SK-N-SH (cell line): ENCODE data around the gene ACTN4. TPM values are rescaled to one million over a fixed set of nuclear protein-coding genes. Genes with fewer than 3 reads are reported as not detected.

Source experiments
- CTCF ChIA-PET: fragments of 300-600, 350-600 bp; formaldehyde crosslinking; extraction: SDS; loops from one replicate; lab custom pipeline; 2021; lab: Yijun Ruan, JAX
- POLR2A ChIA-PET: fragments of 350-600 bp; sonication (Branson Sonifier 250); formaldehyde crosslinking; extraction: SDS; loops from one replicate; lab custom pipeline; 2020; ENCODE audit warnings: antibody characterized with exemption, inconsistent platforms; lab: Yijun Ruan, JAX
- DNase-seq: peaks from one replicate; pipeline ENCODE4 v3.0.0; 2012
- H2AFZ ChIP-seq: fragments of 200-600 bp; sonication (generic); 2 replicates; pipeline ENCODE4 v1.8.1; 2016; ENCODE audit warnings: antibody characterized with exemption, mild to moderate bottlenecking, low read depth
- H3F3A ChIP-seq: fragments of 200-600 bp; sonication (generic); replicated peaks from 2 replicates; pipeline ENCODE3; 2016; ENCODE audit warnings: antibody characterized with exemption, mild to moderate bottlenecking; ENCODE audit not compliant: insufficient read depth
- H3K27ac ChIP-seq, 2 experiments: fragments of 200-500 bp in 1 of 2; fragments of 200-600 bp in 1 of 2; sonication (Bioruptor generic) in 1 of 2; sonication (generic), shearing (Covaris generic) in 1 of 2; 2 replicates each; pipeline versions ENCODE4 v1.5.1 to v1.6.1; 2014 to 2016; ENCODE audit warnings: low read depth in 2 of 2, inconsistent platforms in 1 of 2, low read length in 1 of 2, mild to moderate bottlenecking in 1 of 2, mixed read lengths in 1 of 2
- H3K27me3 ChIP-seq: fragments of 200-600 bp; sonication (generic), shearing (Covaris generic); 2 replicates; pipeline ENCODE4 v1.6.1; 2016; ENCODE audit warnings: mixed run types; ENCODE audit not compliant: insufficient read depth
- H3K36me3 ChIP-seq, 2 experiments: fragments of 200-500 bp in 1 of 2; fragments of 200-600 bp in 1 of 2; sonication (Bioruptor generic) in 1 of 2; sonication (generic) in 1 of 2; replicated peaks in 1 of 2; 2 replicates each; pipeline versions ENCODE3 to v1.5.1; 2014 to 2016; ENCODE audit warnings: low read length in 1 of 2, mild to moderate bottlenecking in 1 of 2; ENCODE audit not compliant: insufficient read depth in 2 of 2, control insufficient read depth in 1 of 2
- H3K4me1 ChIP-seq, 2 experiments: fragments of 200-500 bp in 1 of 2; fragments of 200-600 bp in 1 of 2; sonication (Bioruptor generic) in 1 of 2; sonication (generic), shearing (Covaris generic) in 1 of 2; 2 replicates each; pipeline versions ENCODE4 v1.5.1 to v1.6.1; 2014 to 2016; ENCODE audit warnings: low read depth in 1 of 2, low read length in 1 of 2, mixed run types in 1 of 2; ENCODE audit not compliant: insufficient read depth in 2 of 2, control insufficient read depth in 1 of 2
- H3K4me2 ChIP-seq: fragments of 200-600 bp; sonication (generic), shearing (Covaris generic); 2 replicates; pipeline ENCODE4 v1.6.1; 2017; ENCODE audit warnings: mixed run types
- H3K4me3 ChIP-seq, 2 experiments: fragments of 200-500 bp in 1 of 2; fragments of 200-600 bp in 1 of 2; sonication (Bioruptor generic) in 1 of 2; sonication (generic), shearing (Covaris generic) in 1 of 2; 2 replicates each; pipeline versions ENCODE4 v1.5.1 to v1.8.1; 2014 to 2016; ENCODE audit warnings: low read depth in 2 of 2, inconsistent platforms in 1 of 2, low read length in 1 of 2, mild to moderate bottlenecking in 1 of 2, mixed read lengths in 1 of 2, moderate library complexity in 1 of 2
- H3K79me2 ChIP-seq: fragments of 200-600 bp; sonication (generic); 2 replicates; pipeline ENCODE4 v1.8.1; 2017; ENCODE audit warnings: mild to moderate bottlenecking; ENCODE audit not compliant: insufficient read depth
- H3K9ac ChIP-seq: fragments of 200-600 bp; sonication (generic); 2 replicates; pipeline ENCODE4 v1.6.1; 2017; ENCODE audit warnings: mixed run types
- H3K9me2 ChIP-seq: fragments of 200-600 bp; sonication (generic); 2 replicates; pipeline ENCODE4 v1.6.1; 2017; ENCODE audit warnings: mixed run types
- H3K9me3 ChIP-seq: fragments of 200-600 bp; sonication (generic); 2 replicates; pipeline ENCODE4 v1.6.1; 2017; ENCODE audit warnings: mixed run types, mild to moderate bottlenecking, moderate library complexity
- H4K20me1 ChIP-seq: fragments of 200-600 bp; sonication (generic); 2 replicates; pipeline ENCODE4 v1.6.1; 2017; ENCODE audit warnings: mild to moderate bottlenecking, mixed run types; ENCODE audit not compliant: insufficient read depth
- EP300 ChIP-seq, 2 experiments: IDR thresholded peaks; 2 replicates each; pipeline versions ENCODE4 v1.4.0 to v1.6.1; 2012; ENCODE audit warnings: borderline replicate concordance in 1 of 2, low read depth in 1 of 2, low read length in 1 of 2
- EZH2phosphoT487 ChIP-seq: fragments of 200-600 bp; sonication (generic); IDR thresholded peaks from 2 replicates; pipeline ENCODE4 v1.6.1; 2017; ENCODE audit warnings: low read depth, mixed run types, mild to moderate bottlenecking, antibody characterized with exemption, moderate library complexity, borderline replicate concordance
- FOXJ3 ChIP-seq: sonication (generic); formaldehyde crosslinking; IDR thresholded peaks from 2 replicates; pipeline ENCODE4 v1.5.1; 2020; ENCODE audit warnings: mild to moderate bottlenecking, missing genetic modification reagents
- FOXM1 ChIP-seq: IDR thresholded peaks from 2 replicates; pipeline ENCODE4 v1.4.0; 2012; ENCODE audit warnings: low read depth, mild to moderate bottlenecking
- GATA2 ChIP-seq: sonication (generic); formaldehyde crosslinking; IDR thresholded peaks from 2 replicates; pipeline ENCODE4 v1.5.0; 2020; ENCODE audit warnings: mild to moderate bottlenecking, missing genetic modification reagents
- JUND ChIP-seq: IDR thresholded peaks from 2 replicates; pipeline ENCODE4 v1.4.0; 2012
- NRF1 ChIP-seq: IDR thresholded peaks from 2 replicates; pipeline ENCODE4 v1.6.1; 2012; ENCODE audit warnings: low read depth, mild to moderate bottlenecking, low read length
- POLR2AphosphoS5 ChIP-seq: IDR thresholded peaks from 2 replicates; pipeline ENCODE4 v1.6.1; 2012; ENCODE audit warnings: low read depth, low read length
- RCOR1 ChIP-seq: fragments of 150-350 bp; IDR thresholded peaks from 2 replicates; pipeline ENCODE4 v1.6.1; 2017; ENCODE audit warnings: antibody characterized with exemption, low read length
- RFX5 ChIP-seq: IDR thresholded peaks from 2 replicates; pipeline ENCODE4 v1.6.1; 2012; ENCODE audit warnings: mild to moderate bottlenecking, improper control_type of control experiment, low read length
- SMC3 ChIP-seq: IDR thresholded peaks from 2 replicates; pipeline ENCODE4 v1.6.1; 2012; ENCODE audit warnings: low read depth, low read length, improper control_type of control experiment
- TAF1 ChIP-seq: IDR thresholded peaks from 2 replicates; pipeline ENCODE4 v1.6.1; 2012; ENCODE audit warnings: low read depth, mild to moderate bottlenecking, low read length, moderate library complexity, borderline replicate concordance
- TEAD4 ChIP-seq: IDR thresholded peaks from 2 replicates; pipeline ENCODE4 v1.4.0; 2012; ENCODE audit warnings: mild to moderate bottlenecking, borderline replicate concordance; ENCODE audit not compliant: insufficient read depth
- YY1 ChIP-seq: IDR thresholded peaks from 2 replicates; pipeline ENCODE4 v1.4.0; 2012; ENCODE audit warnings: low read depth, mild to moderate bottlenecking
- WGBS: methylation state at CpG from one replicate; pipeline ENCODE4 v1.1.6; 2017; ENCODE audit warnings: low lambda C conversion rate; 5-methylcytosine and 5-hydroxymethylcytosine counted together
- polyA plus RNA-seq, 3 experiments: library from polyadenylated mRNA; depleted of rRNA; stranded (reverse); fragments of >200 nt; gene quantifications; 2 replicates each; pipeline ENCODE4 v1.2.3, GENCODE V29; 2012
- TF ChIP-seq, protein P1 (sequence below): IDR thresholded peaks from 2 replicates; pipeline ENCODE4; 2012
- TF ChIP-seq, protein P2 (sequence below): IDR thresholded peaks from 2 replicates; pipeline ENCODE4 v1.4.0; 2012; ENCODE audit warnings: low read depth, borderline replicate concordance
- TF ChIP-seq, protein P3 (sequence below): fragments of 200-600 bp; sonication (generic); IDR thresholded peaks from 2 replicates; pipeline ENCODE4 v1.6.1; 2017; ENCODE audit warnings: antibody characterized with exemption, mild to moderate bottlenecking, moderate library complexity

The ACTN4 gene
- polyA plus RNA-seq, 1 of the 3 experiments (the other 2 are of a cell fraction): 598 TPM

DNA sequence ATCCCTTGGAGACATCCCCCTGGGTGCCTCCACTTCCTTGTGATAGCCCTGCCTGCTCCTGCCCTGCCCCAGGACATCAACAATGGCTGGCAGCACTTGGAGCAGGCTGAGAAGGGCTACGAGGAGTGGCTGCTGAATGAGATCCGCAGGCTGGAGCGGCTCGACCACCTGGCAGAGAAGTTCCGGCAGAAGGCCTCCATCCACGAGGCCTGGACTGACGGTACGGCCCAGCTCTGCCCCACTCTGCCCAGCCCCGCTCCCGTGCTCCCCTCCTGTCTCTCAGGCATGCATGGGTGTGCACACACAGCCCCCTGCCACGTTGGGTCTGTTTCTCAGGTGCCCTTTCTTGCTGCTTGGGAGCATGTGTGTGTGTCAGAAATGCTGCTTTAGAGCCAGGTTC is 70.4 kb downstream of the ACTN4 start:
- H3K79me2 ChIP-seq: peaks cover 43% of the 10 kb centered on the region
- TF ChIP-seq FOXM1 (no peak), EZH2phosphoT487 (no peak), TEAD4 (no peak), SMC3 (no peak), JUND (no peak), GATA2 (CRISPR knock-in tag) (no peak), EP300 (IDR thresholded peaks at IDR 0.05; ENCODE audit: borderline replicate concordance in 1 of 2, low read depth in 1 of 2, low read length in 1 of 2) (no peak), NRF1 (no peak), POLR2AphosphoS5 (no peak), YY1 (no peak), RFX5 (no peak), FOXJ3 (CRISPR knock-in tag) (no peak), TAF1 (no peak), RCOR1 (no peak)
- TF ChIP-seq, protein P1, sequence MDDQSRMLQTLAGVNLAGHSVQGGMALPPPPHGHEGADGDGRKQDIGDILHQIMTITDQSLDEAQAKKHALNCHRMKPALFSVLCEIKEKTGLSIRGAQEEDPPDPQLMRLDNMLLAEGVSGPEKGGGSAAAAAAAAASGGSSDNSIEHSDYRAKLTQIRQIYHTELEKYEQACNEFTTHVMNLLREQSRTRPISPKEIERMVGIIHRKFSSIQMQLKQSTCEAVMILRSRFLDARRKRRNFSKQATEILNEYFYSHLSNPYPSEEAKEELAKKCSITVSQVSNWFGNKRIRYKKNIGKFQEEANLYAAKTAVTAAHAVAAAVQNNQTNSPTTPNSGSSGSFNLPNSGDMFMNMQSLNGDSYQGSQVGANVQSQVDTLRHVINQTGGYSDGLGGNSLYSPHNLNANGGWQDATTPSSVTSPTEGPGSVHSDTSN: no peak
- TF ChIP-seq, protein P2, sequence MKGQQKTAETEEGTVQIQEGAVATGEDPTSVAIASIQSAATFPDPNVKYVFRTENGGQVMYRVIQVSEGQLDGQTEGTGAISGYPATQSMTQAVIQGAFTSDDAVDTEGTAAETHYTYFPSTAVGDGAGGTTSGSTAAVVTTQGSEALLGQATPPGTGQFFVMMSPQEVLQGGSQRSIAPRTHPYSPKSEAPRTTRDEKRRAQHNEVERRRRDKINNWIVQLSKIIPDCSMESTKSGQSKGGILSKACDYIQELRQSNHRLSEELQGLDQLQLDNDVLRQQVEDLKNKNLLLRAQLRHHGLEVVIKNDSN: no peak
- TF ChIP-seq, protein P3, sequence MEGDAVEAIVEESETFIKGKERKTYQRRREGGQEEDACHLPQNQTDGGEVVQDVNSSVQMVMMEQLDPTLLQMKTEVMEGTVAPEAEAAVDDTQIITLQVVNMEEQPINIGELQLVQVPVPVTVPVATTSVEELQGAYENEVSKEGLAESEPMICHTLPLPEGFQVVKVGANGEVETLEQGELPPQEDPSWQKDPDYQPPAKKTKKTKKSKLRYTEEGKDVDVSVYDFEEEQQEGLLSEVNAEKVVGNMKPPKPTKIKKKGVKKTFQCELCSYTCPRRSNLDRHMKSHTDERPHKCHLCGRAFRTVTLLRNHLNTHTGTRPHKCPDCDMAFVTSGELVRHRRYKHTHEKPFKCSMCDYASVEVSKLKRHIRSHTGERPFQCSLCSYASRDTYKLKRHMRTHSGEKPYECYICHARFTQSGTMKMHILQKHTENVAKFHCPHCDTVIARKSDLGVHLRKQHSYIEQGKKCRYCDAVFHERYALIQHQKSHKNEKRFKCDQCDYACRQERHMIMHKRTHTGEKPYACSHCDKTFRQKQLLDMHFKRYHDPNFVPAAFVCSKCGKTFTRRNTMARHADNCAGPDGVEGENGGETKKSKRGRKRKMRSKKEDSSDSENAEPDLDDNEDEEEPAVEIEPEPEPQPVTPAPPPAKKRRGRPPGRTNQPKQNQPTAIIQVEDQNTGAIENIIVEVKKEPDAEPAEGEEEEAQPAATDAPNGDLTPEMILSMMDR: no peak
- H3K4me3 ChIP-seq: no peak overlapping the region
- no peak overlapping the region for H3K9ac ChIP-seq
- no peak for DNase-seq
- peaks cover 8% of the 10 kb centered on the region for H3F3A ChIP-seq
- no peaks in the 10 kb centered on the region for H3K27me3 ChIP-seq
- H3K4me2 ChIP-seq: no peak overlapping the region
- no peaks in the 10 kb centered on the region for H3K9me3 ChIP-seq
- 0 out of 2 replicates have a peak, but pooled peaks cover 4% of the 10 kb centered on the region for H4K20me1 ChIP-seq
- H2AFZ ChIP-seq: no peak overlapping the region
- peaks cover 0 to 15% of the 10 kb centered on the region in 2 experiments; a peak in 1 of 4 replicates for H3K4me1 ChIP-seq
- H3K9me2 ChIP-seq: no peaks in the 10 kb centered on the region
- 100% methylated on average over 1 of the region's 11 CpGs for WGBS
- H3K27ac ChIP-seq: no peak overlapping the region
- CTCF ChIA-PET: no interaction called here
- POLR2A ChIA-PET: no interaction called here
- peaks cover 64 to 70% of the 10 kb centered on the region in 2 experiments for H3K36me3 ChIP-seq
